Omental fat pad (tissue), 4 donors: ENCODE data around the gene DDRGK1. TPM values are rescaled to one million over a fixed set of nuclear protein-coding genes. Genes with fewer than 3 reads are reported as not detected.

Experiments
- ATAC-seq: fragments of 150-250 bp; one replicate; pipeline ENCODE4 v1.9.1; 2016; ENCODE audit warnings: mild to moderate bottlenecking, moderate library complexity; ENCODE audit not compliant: low FRiP score
- DNase-seq: peaks from one replicate; pipeline ENCODE4 v3.0.0-alpha.2; 2019; ENCODE audit warnings: low spot score
- CTCF ChIP-seq, 3 donors: fragments of 450-650 bp; IDR thresholded peaks; one replicate each; pipeline ENCODE4 v1.5.1; 2016 to 2017; ENCODE audit warnings: antibody characterized with exemption in 3 of 3, mild to moderate bottlenecking in 3 of 3, moderate library complexity in 2 of 3
- total RNA-seq, 4 donors: library from RNA; depleted of rRNA; stranded (reverse); fragments of >200 nt; gene quantifications; one replicate each; pipeline ENCODE4 v1.1.0, GENCODE V29; 2016

DDRGK1 gene
- total RNA-seq, 4 donors from 2014 or later = 61.5 to 76.5 (median 68.2) TPM

GRCh38 chr20:3181270-3181669 is 23.2 kb downstream of the DDRGK1 start:
- TF ChIP-seq CTCF (IDR thresholded peaks at IDR 0.05) = no peak
- DNase-seq = no peak
- no peak for ATAC-seq

DNA sequence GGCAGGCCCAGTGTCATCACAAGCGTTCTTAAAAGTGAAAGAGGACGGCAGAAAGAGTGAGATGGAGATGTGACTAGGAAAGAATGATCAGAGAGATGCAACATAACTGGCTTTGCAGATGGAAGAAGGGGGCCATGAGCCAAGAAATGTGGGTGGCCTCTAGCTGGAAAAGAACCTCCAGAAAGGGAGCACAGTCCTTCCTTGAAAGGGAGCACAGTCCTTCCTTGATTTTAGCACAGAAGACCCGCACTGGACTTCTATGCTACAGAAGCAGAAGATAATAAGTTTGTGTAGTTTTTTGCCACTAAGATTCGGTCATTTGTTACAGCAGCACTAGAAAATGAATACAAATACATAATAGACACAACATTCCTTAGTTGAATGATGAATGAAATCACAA is 24.2 kb downstream of the DDRGK1 start:
- TF ChIP-seq CTCF (IDR thresholded peaks at IDR 0.05) = no peak
- DNase-seq (no peak), ATAC-seq (no peak)

DNA sequence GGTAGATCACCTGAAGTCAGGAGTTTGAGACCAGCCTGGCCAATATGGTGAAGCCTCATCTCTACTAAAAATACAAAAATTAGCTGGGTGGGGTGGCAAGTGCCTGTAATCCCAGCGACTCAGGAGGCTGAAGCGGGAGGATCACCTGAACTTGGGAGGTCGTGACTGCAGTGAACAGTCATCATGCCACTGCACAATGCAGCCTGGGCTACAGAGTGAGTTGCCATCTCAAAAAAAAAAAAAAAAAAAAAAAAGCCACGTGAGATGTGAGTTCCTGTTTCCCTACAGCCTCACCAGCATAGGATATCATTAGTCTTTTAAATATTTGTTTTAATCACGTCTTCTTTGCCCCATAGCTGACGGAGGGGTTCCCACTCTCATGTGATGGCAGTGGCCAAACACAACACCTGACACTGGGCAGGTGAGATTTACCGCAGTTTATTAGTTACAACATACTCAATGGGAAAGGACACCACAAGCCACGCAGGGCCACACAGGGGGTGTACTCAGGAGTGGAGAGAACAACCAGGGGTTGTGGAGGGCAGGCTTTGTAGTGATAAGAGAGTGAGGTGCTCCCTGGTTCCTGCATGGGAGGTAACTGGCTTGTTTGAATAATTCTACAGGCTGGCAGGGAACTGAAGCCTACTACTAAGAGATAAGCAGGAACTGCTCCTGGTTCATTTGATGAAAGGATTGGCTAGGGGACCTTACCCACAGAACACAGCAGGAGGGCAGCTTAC is 26.6 kb downstream of the DDRGK1 start:
- no peak for TF ChIP-seq CTCF (IDR thresholded peaks at IDR 0.05)
- ATAC-seq = no peak
- no peak for DNase-seq

- ATAC-seq (no peak), DNase-seq (no peak)
- TF ChIP-seq CTCF (IDR thresholded peaks at IDR 0.05) = no peak
These were observed 29.2 kb downstream of the DDRGK1 start for GRCh38 chr20:3175270-3175669.

GRCh38 chr20:3174442-3175261 is 29.8 kb downstream of the DDRGK1 start:
- no peak for DNase-seq
- no peak for TF ChIP-seq CTCF (IDR thresholded peaks at IDR 0.05)
- ATAC-seq = no peak

GRCh38 chr20:3173610-3174441 is 30.7 kb downstream of the DDRGK1 start:
- ATAC-seq = peak; percentile 90
- TF ChIP-seq CTCF (IDR thresholded peaks at IDR 0.05) = no peak
- DNase-seq = peak; percentile 56
